B cell (primary cell): ENCODE results near the gene NTN5. TPM values are rescaled to one million over a fixed set of nuclear protein-coding genes. Genes with fewer than 3 reads are reported as not detected.
A peak's percentile ranks its signal among the peaks of the same experiment; 100 is the strongest.

ENCODE experiments used
- ATAC-seq: fragments of 200-7000 bp; cut with Tn5 transposase; one replicate; pipeline ENCODE4 v1.10.0; 2021; ENCODE audit warnings: low read depth, mild to moderate bottlenecking, moderate number of reproducible peaks, moderate library complexity
- CTCF ChIA-PET: fragments of 350-600 bp; sonication (Branson Sonifier 250); formaldehyde crosslinking; loops from one replicate; lab custom pipeline; 2021; ENCODE audit warnings: antibody characterized with exemption, inconsistent platforms; lab: Charles Lee
- POLR2A ChIA-PET: fragments of 350-600 bp; sonication (Branson Sonifier 250); formaldehyde crosslinking; loops from one replicate; lab custom pipeline; 2021; ENCODE audit warnings: antibody characterized with exemption; lab: Charles Lee
- DNase-seq: peaks from one replicate; pipeline ENCODE4 v3.0.0; 2013
- H2AFZ ChIP-seq: 2 replicates; pipeline ENCODE4 v1.6.1; 2012; ENCODE audit warnings: mild to moderate bottlenecking, low read depth, low read length; ENCODE audit not compliant: insufficient read depth, poor library complexity, severe bottlenecking
- H3K27ac ChIP-seq, 2 donors: 1 replicate in 1 of 2; 2 replicates in 1 of 2; pipeline ENCODE4 v1.5.1; 2012 to 2013; ENCODE audit warnings: low read length in 2 of 2, mild to moderate bottlenecking in 2 of 2, moderate library complexity in 1 of 2
- H3K27me3 ChIP-seq, 4 experiments: fragments of 200-600 bp in 1 of 4; sonication (generic) in 1 of 4; replicated peaks in 1 of 4; 1 replicate in 2 of 4; 2 replicates in 2 of 4; pipeline versions ENCODE4 v1.6.1 to v1.7.0; 2013 to 2016; ENCODE audit warnings: low read length in 3 of 4, mild to moderate bottlenecking in 2 of 4, mixed read lengths in 1 of 4, moderate library complexity in 1 of 4; ENCODE audit not compliant: insufficient read depth in 4 of 4, control insufficient read depth in 3 of 4; ENCODE audit errors: control extremely low read depth in 1 of 4
- H3K36me3 ChIP-seq, 2 experiments: replicated peaks in 1 of 2; 1 replicate in 1 of 2; 2 replicates in 1 of 2; pipeline versions ENCODE4 v1.6.1 to v1.7.1; 2013; ENCODE audit warnings: low read length in 1 of 2; ENCODE audit not compliant: insufficient read depth in 2 of 2, control insufficient read depth in 1 of 2; ENCODE audit errors: control extremely low read depth in 1 of 2, extremely low read depth in 1 of 2
- H3K4me1 ChIP-seq, 2 donors: fragments of 200-600 bp in 1 of 2; sonication (generic) in 1 of 2; 1 replicate in 1 of 2; 2 replicates in 1 of 2; pipeline versions ENCODE4 v1.5.1 to v1.6.1; 2013 to 2017; ENCODE audit warnings: low read length in 2 of 2; ENCODE audit not compliant: control insufficient read depth in 2 of 2, insufficient read depth in 2 of 2
- H3K4me2 ChIP-seq: replicated peaks from 2 replicates; pipeline ENCODE3; 2012; ENCODE audit warnings: mild to moderate bottlenecking, low read depth, low read length; ENCODE audit not compliant: poor library complexity, severe bottlenecking
- H3K4me3 ChIP-seq, 5 experiments: fragments of 200-600 bp in 1 of 5; sonication (generic) in 1 of 5; 1 replicate in 3 of 5; 2 replicates in 2 of 5; pipeline versions ENCODE4 v1.5.1 to v1.7.0; 2011 to 2016; ENCODE audit warnings: low read length in 4 of 5, mild to moderate bottlenecking in 4 of 5, low read depth in 2 of 5, control low read depth in 1 of 5, moderate library complexity in 1 of 5; ENCODE audit not compliant: insufficient read depth in 1 of 5; ENCODE audit errors: control extremely low read depth in 1 of 5, extremely low read depth in 1 of 5
- H3K79me2 ChIP-seq: fragments of 200-600 bp; sonication (generic); one replicate; pipeline ENCODE4 v1.6.0; 2016; ENCODE audit warnings: low read length; ENCODE audit not compliant: control insufficient read depth, insufficient read depth
- H3K9ac ChIP-seq: fragments of 200-600 bp; sonication (generic); 2 replicates; pipeline ENCODE4 v1.6.1; 2017; ENCODE audit warnings: mild to moderate bottlenecking, low read length, moderate library complexity
- H3K9me3 ChIP-seq, 3 donors: one replicate each; pipeline versions ENCODE4 v1.6.1 to v1.7.1; 2013; ENCODE audit warnings: low read length in 2 of 3; ENCODE audit not compliant: control insufficient read depth in 2 of 3, insufficient read depth in 1 of 3; ENCODE audit errors: control extremely low read depth in 1 of 3
- H4K20me1 ChIP-seq: 2 replicates; pipeline ENCODE4 v1.6.0; 2012; ENCODE audit warnings: mild to moderate bottlenecking, low read length; ENCODE audit not compliant: insufficient read depth, control insufficient read depth, poor library complexity, severe bottlenecking
- H3K27ac Mint-ChIP-seq: one replicate; pipeline ENCODE4 v1.8.0; 2021; ENCODE audit warnings: mixed read lengths
- H3K27me3 Mint-ChIP-seq: one replicate; pipeline ENCODE4 v1.8.0; 2021; ENCODE audit warnings: mixed read lengths
- H3K4me1 Mint-ChIP-seq: one replicate; pipeline ENCODE4 v1.8.0; 2021; ENCODE audit warnings: mixed read lengths
- H3K4me3 Mint-ChIP-seq: one replicate; pipeline ENCODE4 v1.8.0; 2021; ENCODE audit warnings: mixed read lengths
- H3K9me3 Mint-ChIP-seq: one replicate; pipeline ENCODE4 v1.8.0; 2022; ENCODE audit warnings: mixed read lengths; ENCODE audit not compliant: insufficient read depth
- CTCF ChIP-seq: fragments of 200-600 bp; IDR thresholded peaks from one replicate; pipeline ENCODE4 v1.8.0; 2022; ENCODE audit warnings: antibody characterized with exemption, mild to moderate bottlenecking
- EZH2 ChIP-seq: IDR thresholded peaks from 2 replicates; pipeline ENCODE4 v1.6.1; 2012; ENCODE audit warnings: borderline replicate concordance, low read depth, mild to moderate bottlenecking, moderate library complexity, low read length; ENCODE audit not compliant: insufficient read depth, poor library complexity, severe bottlenecking
- WGBS: methylation state at CpG from one replicate; pipeline ENCODE4 v1.1.5; 2013; ENCODE audit warnings: missing lambda C conversion rate; ENCODE audit not compliant: insufficient coverage; 5-methylcytosine and 5-hydroxymethylcytosine counted together
- intact Hi-C: fragments of 100-400 bp; cut with micrococcal nuclease; formaldehyde crosslinking; loops from one replicate; pipeline ENCODE4 v1.10.0; 2022
- polyA plus RNA-seq: library from polyadenylated mRNA; depleted of rRNA; stranded (reverse); fragments of >200 nt; gene quantifications from 2 replicates; pipeline ENCODE4 v1.2.3, GENCODE V29; 2012
- total RNA-seq, 2 donors: library from RNA; stranded (reverse); fragments of 120-200 nt in 1 of 2; gene quantifications; 1 replicate in 1 of 2; 2 replicates in 1 of 2; pipeline versions ENCODE4 v1.2.3 to v1.2.4, GENCODE V29; 2013 to 2022

Gene NTN5
- total and polyA plus RNA-seq, 2 donors (not counting 1 experiment from before 2014, with no cell fraction given) = 1.2 to 1.8 TPM

GRCh38 chr19:48683349-48683748 lies 10.5 kb upstream of the NTN5 start:
- Histone ChIP-seq H3K4me3 (peak overlapping the region in 1 of 5 experiments; percentile 14), H3K9me3 (no peaks in the 10 kb centered on the region), H3K9ac (no peak overlapping the region), H3K4me2 (peak overlapping the region; percentile 38), H3K27me3 (no peaks in the 10 kb centered on the region), H3K27ac (no peak overlapping the region), H3K79me2 (no peaks in the 10 kb centered on the region), H3K36me3 (no peaks in the 10 kb centered on the region), H2AFZ (peak overlapping the region; percentile 1), H3K4me1 (no peaks in the 10 kb centered on the region), H4K20me1 (no peaks in the 10 kb centered on the region)
- POLR2A ChIA-PET = no interaction called here
- intact Hi-C loops = no loop called here
- DNase-seq = peak; percentile 48
- H3K9me3 Mint-ChIP-seq = no peaks in the 10 kb centered on the region
- CTCF ChIA-PET = interaction anchor here (0.8 kb wide), 1 partner anchor 22 kb away, joined by 4 read pairs; no protein-coding TSS in a partner anchor
- H3K4me1 Mint-ChIP-seq = peaks cover 2% of the 10 kb centered on the region
- no peaks in the 10 kb centered on the region for H3K27me3 Mint-ChIP-seq
- peak; percentile 49 for ATAC-seq
- 54% methylated on average over 10 of the region's 11 CpGs for WGBS
- H3K4me3 Mint-ChIP-seq = peak overlapping the region; percentile 56
- no peak overlapping the region for H3K27ac Mint-ChIP-seq
- no peak for TF ChIP-seq CTCF
- no peak for TF ChIP-seq EZH2

GRCh38 chr19:48681127-48681470 lies 8.3 kb upstream of the NTN5 start:
- POLR2A ChIA-PET = no interaction called here
- no peak overlapping the region for H2AFZ ChIP-seq
- WGBS = 52% methylated on average over 7 of the region's 7 CpGs
- no peaks in the 10 kb centered on the region for H3K36me3 ChIP-seq
- no peak for DNase-seq
- no peaks in the 10 kb centered on the region for H3K79me2 ChIP-seq
- H3K4me2 ChIP-seq = no peak overlapping the region
- Mint-ChIP-seq H3K4me3 (no peak overlapping the region), H3K4me1 (peaks cover 2% of the 10 kb centered on the region), H3K9me3 (no peaks in the 10 kb centered on the region), H3K27ac (no peak overlapping the region), H3K27me3 (no peaks in the 10 kb centered on the region)
- H3K27me3 ChIP-seq = no peaks in the 10 kb centered on the region
- H3K4me3 ChIP-seq = no peak overlapping the region
- H3K9me3 ChIP-seq = no peaks in the 10 kb centered on the region
- no peak overlapping the region for H3K9ac ChIP-seq
- no peak for ATAC-seq
- intact Hi-C loops = no loop called here
- H3K4me1 ChIP-seq = no peaks in the 10 kb centered on the region
- TF ChIP-seq CTCF (no peak), EZH2 (no peak)
- CTCF ChIA-PET = interaction anchor here (0.7 kb wide), 1 partner anchor 272 kb away, joined by 3 read pairs; no protein-coding TSS in a partner anchor
- H4K20me1 ChIP-seq = no peaks in the 10 kb centered on the region
- H3K27ac ChIP-seq = no peak overlapping the region
